MV-4-11 (cell line): ENCODE data around the gene CDKN2D.
"Not testable (repeated sequence)": the region's sequence is repeated elsewhere in the genome, so short reads cannot be mapped to it uniquely, and the experiment has no call there.

Source experiments
- DNase-seq: peaks from one replicate; lab custom pipeline; 2025; lab: John Stamatoyannopoulos, UW

CDKN2D gene

GRCh38 chr19:10551698-10552301 is 17.0 kb downstream of the CDKN2D start:
- peak; percentile 89 for DNase-seq

- not testable (repeated sequence) for DNase-seq
These were observed 17.8 kb downstream of the CDKN2D start for GRCh38 chr19:10551006-10551405.

GRCh38 chr19:10550336-10550735 is 18.4 kb downstream of the CDKN2D start:
- DNase-seq = no peak

- no peak for DNase-seq
These were observed 19.0 kb downstream of the CDKN2D start for GRCh38 chr19:10549733-10550132.

- no peak for DNase-seq
These were observed 20.0 kb downstream of the CDKN2D start for GRCh38 chr19:10548746-10549276.

GRCh38 chr19:10546817-10547216 is 22.0 kb downstream of the CDKN2D start:
- DNase-seq = no peak

GRCh38 chr19:10544753-10545251 is 24.0 kb downstream of the CDKN2D start:
- DNase-seq = peak; percentile 18

- peak; percentile 18 for DNase-seq
These were observed 24.5 kb downstream of the CDKN2D start for GRCh38 chr19:10544242-10544752.

- peak; percentile 61 for DNase-seq
These were observed 25.1 kb downstream of the CDKN2D start, which contains the start of gene ATG4D for GRCh38 chr19:10543420-10544241. ATG4D (plus strand) TSS chr19:10543904; CDS start chr19:10544091, 187 bp downstream.

GRCh38 chr19:10543059-10543419 is 25.7 kb downstream of the CDKN2D start:
- no peak for DNase-seq

GRCh38 chr19:10539016-10539415 is 29.8 kb downstream of the CDKN2D start:
- peak; percentile 84 for DNase-seq

GRCh38 chr19:10538204-10538983 is 30.4 kb downstream of the CDKN2D start:
- peak; percentile 89 for DNase-seq

- no peak for DNase-seq
These were observed 31.1 kb downstream of the CDKN2D start for GRCh38 chr19:10537668-10538067.

GRCh38 chr19:10535613-10536012 is 33.2 kb downstream of the CDKN2D start:
- no peak for DNase-seq

- peak; percentile 46 for DNase-seq
These were observed 35.0 kb downstream of the CDKN2D start for GRCh38 chr19:10533646-10534386.

GRCh38 chr19:10532457-10532856 is 36.3 kb downstream of the CDKN2D start:
- DNase-seq = no peak

GRCh38 chr19:10526887-10527286 is 41.9 kb downstream of the CDKN2D start:
- not testable (repeated sequence) for DNase-seq

- DNase-seq = no peak
These were observed 43.1 kb downstream of the CDKN2D start for GRCh38 chr19:10525636-10526035.

GRCh38 chr19:10523135-10523636 is 45.6 kb downstream of the CDKN2D start:
- DNase-seq = peak; percentile 18

- no peak for DNase-seq
These were observed 47.2 kb downstream of the CDKN2D start for GRCh38 chr19:10521461-10522171.
